ENCODE measurements around the gene SPATA7.

The SPATA7 gene

DNA sequence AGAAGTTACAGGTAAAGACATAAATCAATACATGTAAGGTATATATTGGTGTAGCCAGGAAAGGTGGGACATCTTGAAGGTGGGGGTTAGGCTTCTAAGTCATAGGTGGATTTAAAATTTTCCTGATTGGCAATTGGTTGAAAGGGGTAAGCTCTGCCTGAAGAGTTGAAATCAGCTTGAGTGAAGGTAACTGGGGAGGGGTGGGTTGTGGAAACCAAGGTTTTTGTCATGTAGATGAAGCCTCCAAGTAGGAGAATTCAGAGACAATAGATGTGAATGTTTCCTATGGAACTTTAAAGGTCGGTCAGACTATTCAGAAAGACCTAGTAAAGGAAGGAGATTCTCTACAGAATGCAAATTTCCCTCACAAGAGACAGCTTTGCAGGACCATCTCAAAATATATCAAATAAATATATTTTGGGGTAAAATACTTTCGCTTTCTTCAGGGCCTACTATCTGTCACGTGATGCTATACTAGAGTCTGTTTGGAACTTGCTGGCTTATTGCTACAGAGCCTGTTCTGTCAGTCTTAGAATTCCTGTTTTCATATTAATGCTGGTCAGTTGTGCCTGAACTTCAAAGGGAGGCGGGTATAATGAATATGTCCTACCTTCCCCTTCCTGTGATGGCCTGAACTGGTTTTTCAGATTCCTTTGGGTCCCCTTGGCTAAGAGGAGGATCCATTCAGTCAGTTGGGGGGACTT lies 20.6 kb upstream of the SPATA7 start:
- no peaks in the 10 kb centered on the region for H3K36me3 ChIP-seq (ENCODE audit: insufficient read depth, low read length)
- DNase-seq: no peak
- H3K27ac ChIP-seq (ENCODE audit: low read length): no peak overlapping the region
- no peak for ATAC-seq (ENCODE audit: insufficient read depth, low read depth)
- H3K79me2 ChIP-seq (ENCODE audit: insufficient read depth, low read length): no peaks in the 10 kb centered on the region
- no peak for TF ChIP-seq EZH2 (IDR thresholded peaks at IDR 0.05; ENCODE audit: borderline replicate concordance, low read depth, low read length, severe bottlenecking)
- TF ChIP-seq, protein P1, sequence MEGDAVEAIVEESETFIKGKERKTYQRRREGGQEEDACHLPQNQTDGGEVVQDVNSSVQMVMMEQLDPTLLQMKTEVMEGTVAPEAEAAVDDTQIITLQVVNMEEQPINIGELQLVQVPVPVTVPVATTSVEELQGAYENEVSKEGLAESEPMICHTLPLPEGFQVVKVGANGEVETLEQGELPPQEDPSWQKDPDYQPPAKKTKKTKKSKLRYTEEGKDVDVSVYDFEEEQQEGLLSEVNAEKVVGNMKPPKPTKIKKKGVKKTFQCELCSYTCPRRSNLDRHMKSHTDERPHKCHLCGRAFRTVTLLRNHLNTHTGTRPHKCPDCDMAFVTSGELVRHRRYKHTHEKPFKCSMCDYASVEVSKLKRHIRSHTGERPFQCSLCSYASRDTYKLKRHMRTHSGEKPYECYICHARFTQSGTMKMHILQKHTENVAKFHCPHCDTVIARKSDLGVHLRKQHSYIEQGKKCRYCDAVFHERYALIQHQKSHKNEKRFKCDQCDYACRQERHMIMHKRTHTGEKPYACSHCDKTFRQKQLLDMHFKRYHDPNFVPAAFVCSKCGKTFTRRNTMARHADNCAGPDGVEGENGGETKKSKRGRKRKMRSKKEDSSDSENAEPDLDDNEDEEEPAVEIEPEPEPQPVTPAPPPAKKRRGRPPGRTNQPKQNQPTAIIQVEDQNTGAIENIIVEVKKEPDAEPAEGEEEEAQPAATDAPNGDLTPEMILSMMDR (IDR thresholded peaks at IDR 0.05; ENCODE audit: borderline replicate concordance, extremely low read depth, low read length, poor library complexity, severe bottlenecking): no peak
- no peak overlapping the region for H3K4me3 ChIP-seq (ENCODE audit: low read depth in 1 of 2, low read length in 2 of 2)
- no peaks in the 10 kb centered on the region for H3K9me3 ChIP-seq (ENCODE audit: insufficient read depth, low read length, severe bottlenecking)
- H2AFZ ChIP-seq (ENCODE audit: low read depth, low read length): no peak overlapping the region
- no peak overlapping the region for H3K9ac ChIP-seq (ENCODE audit: low read depth, low read length)
- H4K20me1 ChIP-seq (ENCODE audit: insufficient read depth, low read length): no peaks in the 10 kb centered on the region
- H3K4me2 ChIP-seq (ENCODE audit: insufficient read depth, low read length): no peak overlapping the region
- H3K4me1 ChIP-seq (ENCODE audit: insufficient read depth, low read length): no peaks in the 10 kb centered on the region
- H3K27me3 ChIP-seq (ENCODE audit: insufficient read depth, low read length, poor library complexity): peaks cover 3% of the 10 kb centered on the region

DNA sequence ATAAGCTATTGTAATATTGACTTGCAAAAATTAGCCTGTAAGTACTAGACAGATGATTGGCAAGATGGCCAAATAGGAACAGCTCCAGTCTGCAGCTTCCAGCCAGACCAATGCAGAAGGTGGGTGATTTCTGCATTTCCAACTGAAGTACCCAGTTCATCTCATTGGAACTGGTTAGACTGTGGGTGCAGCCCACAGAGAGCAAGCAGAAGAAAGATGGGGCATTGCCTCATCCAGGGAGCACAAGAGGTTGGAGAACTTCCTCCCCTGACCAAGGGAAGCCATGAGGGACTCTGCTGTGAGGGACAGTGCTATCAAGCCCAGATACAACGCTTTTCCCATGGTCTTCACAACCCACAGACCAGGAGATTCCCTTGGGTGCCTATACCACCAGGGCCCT lies 16.0 kb upstream of the SPATA7 start:
- no peaks in the 10 kb centered on the region for H3K27me3 ChIP-seq (ENCODE audit: insufficient read depth, low read length, poor library complexity)
- DNase-seq: no peak
- no peak overlapping the region for H3K4me2 ChIP-seq (ENCODE audit: insufficient read depth, low read length)
- H4K20me1 ChIP-seq (ENCODE audit: insufficient read depth, low read length): no peaks in the 10 kb centered on the region
- H3K27ac ChIP-seq (ENCODE audit: low read length): no peak overlapping the region
- H3K79me2 ChIP-seq (ENCODE audit: insufficient read depth, low read length): no peaks in the 10 kb centered on the region
- TF ChIP-seq, protein P1 (IDR thresholded peaks at IDR 0.05; ENCODE audit: borderline replicate concordance, extremely low read depth, low read length, poor library complexity, severe bottlenecking): no peak
- no peak for TF ChIP-seq EZH2 (IDR thresholded peaks at IDR 0.05; ENCODE audit: borderline replicate concordance, low read depth, low read length, severe bottlenecking)
- H3K9me3 ChIP-seq (ENCODE audit: insufficient read depth, low read length, severe bottlenecking): no peaks in the 10 kb centered on the region
- H3K36me3 ChIP-seq (ENCODE audit: insufficient read depth, low read length): no peaks in the 10 kb centered on the region
- no peaks in the 10 kb centered on the region for H3K4me1 ChIP-seq (ENCODE audit: insufficient read depth, low read length)
- H2AFZ ChIP-seq (ENCODE audit: low read depth, low read length): no peak overlapping the region
- no peak overlapping the region for H3K4me3 ChIP-seq (ENCODE audit: low read depth in 1 of 2, low read length in 2 of 2)
- H3K9ac ChIP-seq (ENCODE audit: low read depth, low read length): no peak overlapping the region
- no peak for ATAC-seq (ENCODE audit: insufficient read depth, low read depth)

DNA sequence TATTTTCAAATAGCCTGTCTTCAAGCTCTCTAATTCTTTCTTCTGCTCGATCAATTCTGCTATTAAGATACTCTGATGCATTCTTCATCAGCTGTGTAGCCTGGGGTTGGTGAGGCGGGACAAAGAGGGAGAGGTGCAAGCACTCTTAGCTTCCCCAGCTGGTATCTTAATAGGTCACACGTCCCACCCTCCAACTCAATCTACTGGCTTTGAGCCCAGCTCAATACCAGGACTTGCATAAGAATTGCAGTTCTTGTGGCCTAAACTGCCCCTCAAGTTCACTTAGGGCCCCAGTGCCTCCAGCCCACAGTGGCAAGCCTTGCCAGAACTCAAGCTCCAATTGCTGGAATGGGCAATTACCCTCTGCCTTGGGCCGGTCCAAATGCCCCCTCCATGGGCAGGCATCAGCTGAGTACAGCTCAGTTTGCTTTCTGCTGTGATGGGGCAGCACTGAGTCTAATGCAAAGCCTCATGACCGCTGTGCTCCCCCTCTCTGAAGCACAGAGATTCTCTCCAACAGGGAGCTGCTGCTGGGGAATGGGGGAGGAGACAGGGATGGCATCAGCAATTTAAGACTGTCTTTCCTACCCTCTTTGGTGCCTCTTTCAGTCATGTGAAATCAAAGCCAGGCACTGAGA lies 5.6 kb upstream of the SPATA7 start:
- Histone ChIP-seq H3K9ac (ENCODE audit: low read depth, low read length) (0 out of 2 replicates have a peak overlapping the region, but pooled peaks have one; percentile 4), H3K27ac (ENCODE audit: low read length) (no peak overlapping the region), H3K27me3 (ENCODE audit: insufficient read depth, low read length, poor library complexity) (peaks cover 25% of the 10 kb centered on the region), H3K4me2 (ENCODE audit: insufficient read depth, low read length) (no peak overlapping the region), H3K4me1 (ENCODE audit: insufficient read depth, low read length) (peaks cover 3% of the 10 kb centered on the region), H3K9me3 (ENCODE audit: insufficient read depth, low read length, severe bottlenecking) (no peaks in the 10 kb centered on the region), H4K20me1 (ENCODE audit: insufficient read depth, low read length) (no peaks in the 10 kb centered on the region), H2AFZ (ENCODE audit: low read depth, low read length) (no peak overlapping the region), H3K79me2 (ENCODE audit: insufficient read depth, low read length) (no peaks in the 10 kb centered on the region), H3K4me3 (ENCODE audit: low read depth in 1 of 2, low read length in 2 of 2) (no peak overlapping the region), H3K36me3 (ENCODE audit: insufficient read depth, low read length) (no peaks in the 10 kb centered on the region)
- DNase-seq: no peak
- ATAC-seq (ENCODE audit: insufficient read depth, low read depth): no peak
- no peak for TF ChIP-seq EZH2 (IDR thresholded peaks at IDR 0.05; ENCODE audit: borderline replicate concordance, low read depth, low read length, severe bottlenecking)
- TF ChIP-seq, protein P1 (IDR thresholded peaks at IDR 0.05; ENCODE audit: borderline replicate concordance, extremely low read depth, low read length, poor library complexity, severe bottlenecking): no peak
